IMR-90 (cell line): ENCODE data around the gene TMEM131. TPM values are rescaled to one million over a fixed set of nuclear protein-coding genes. Genes with fewer than 3 reads are reported as not detected.
A peak's percentile ranks its signal among the peaks of the same experiment; 100 is the strongest.

Experiments used
- ATAC-seq: fragments of 200-7000 bp; cut with Tn5 transposase; 2 replicates; pipeline ENCODE4 v1.9.1; 2020; ENCODE audit warnings: low read depth, mild to moderate bottlenecking, moderate library complexity
- BruUV-seq: library from RNA; stranded (reverse); fragments of 400-500 nt; replicated peaks from 2 replicates; lab custom pipeline; 2021; lab: Mats Ljungman, UMichigan
- CTCF ChIA-PET: fragments of 300-600 bp; formaldehyde crosslinking; extraction: SDS; loops from one replicate; lab custom pipeline; 2021; ENCODE audit warnings: antibody characterized with exemption; lab: Yijun Ruan, JAX
- POLR2A ChIA-PET: fragments of 300-600 bp; sonication (Branson Sonifier 250); formaldehyde crosslinking; loops from one replicate; lab custom pipeline; 2022; ENCODE audit warnings: antibody characterized with exemption; ENCODE audit not compliant: unreplicated experiment; lab: Charles Lee
- DNase-seq: peaks from one replicate; pipeline ENCODE4 v3.0.0; 2013
- H2AFZ ChIP-seq: replicated peaks from 2 replicates; pipeline ENCODE3; 2013; ENCODE audit warnings: low read length, mild to moderate bottlenecking; ENCODE audit not compliant: poor library complexity
- H2AK5ac ChIP-seq: 2 replicates; pipeline ENCODE4 v1.6.1; 2013; ENCODE audit warnings: low read depth, low read length, inconsistent platforms
- H2AK9ac ChIP-seq: replicated peaks from 2 replicates; pipeline ENCODE3; 2013; ENCODE audit warnings: mild to moderate bottlenecking, low read depth, low read length, moderate library complexity; ENCODE audit not compliant: poor library complexity
- H2BK120ac ChIP-seq: 2 replicates; pipeline ENCODE4 v1.6.1; 2013; ENCODE audit warnings: low read depth, low read length, inconsistent platforms
- H2BK15ac ChIP-seq: 3 replicates; pipeline ENCODE4 v1.6.1; 2013; ENCODE audit warnings: low read depth, low read length, inconsistent platforms
- H2BK20ac ChIP-seq: 2 replicates; pipeline ENCODE4 v1.6.1; 2013; ENCODE audit warnings: low read depth, mild to moderate bottlenecking, inconsistent platforms, low read length, moderate library complexity
- H2BK5ac ChIP-seq: 2 replicates; pipeline ENCODE4 v1.6.1; 2013; ENCODE audit warnings: mild to moderate bottlenecking, low read depth, low read length, inconsistent platforms; ENCODE audit not compliant: poor library complexity, severe bottlenecking
- H3K14ac ChIP-seq: replicated peaks from 2 replicates; pipeline ENCODE4 v1.6.1; 2013; ENCODE audit warnings: low read depth, low read length, inconsistent platforms
- H3K18ac ChIP-seq: 2 replicates; pipeline ENCODE4 v1.6.1; 2013; ENCODE audit warnings: low read depth, low read length, control low read depth
- H3K23ac ChIP-seq: 2 replicates; pipeline ENCODE4 v1.6.1; 2013; ENCODE audit warnings: low read depth, low read length, inconsistent platforms
- H3K27ac ChIP-seq: 2 replicates; pipeline ENCODE4 v1.5.1; 2013; ENCODE audit warnings: mild to moderate bottlenecking, control low read depth, low read length; ENCODE audit not compliant: insufficient read depth
- H3K27me3 ChIP-seq: 2 replicates; pipeline ENCODE4 v1.6.1; 2013; ENCODE audit warnings: low read length; ENCODE audit not compliant: control insufficient read depth, insufficient read depth
- H3K36me3 ChIP-seq: 2 replicates; pipeline ENCODE4 v1.6.1; 2013; ENCODE audit warnings: low read length, mixed read lengths; ENCODE audit not compliant: control insufficient read depth, insufficient read depth
- H3K4ac ChIP-seq: 2 replicates; pipeline ENCODE4 v1.6.1; 2013; ENCODE audit warnings: low read depth, low read length, inconsistent platforms
- H3K4me1 ChIP-seq: 2 replicates; pipeline ENCODE4 v1.6.1; 2013; ENCODE audit warnings: low read length, mixed read lengths; ENCODE audit not compliant: control insufficient read depth, insufficient read depth
- H3K4me2 ChIP-seq: 2 replicates; pipeline ENCODE4 v1.6.1; 2013; ENCODE audit warnings: low read depth, mild to moderate bottlenecking, control low read depth, low read length, moderate library complexity
- H3K4me3 ChIP-seq: 2 replicates; pipeline ENCODE4 v1.5.1; 2013; ENCODE audit warnings: low read depth, mild to moderate bottlenecking, control low read depth, low read length, moderate library complexity; ENCODE audit not compliant: insufficient read depth
- H3K56ac ChIP-seq: 2 replicates; pipeline ENCODE4 v1.6.1; 2013; ENCODE audit warnings: low read length, inconsistent platforms; ENCODE audit not compliant: insufficient read depth; ENCODE audit errors: extremely low read depth
- H3K79me1 ChIP-seq, 2 experiments: 2 replicates each; pipeline ENCODE4 v1.6.1; 2013; ENCODE audit warnings: low read length in 2 of 2, inconsistent platforms in 1 of 2, low read depth in 1 of 2
- H3K9ac ChIP-seq: 2 replicates; pipeline ENCODE4 v1.6.1; 2013; ENCODE audit warnings: low read depth, low read length, control low read depth
- H3K9me1 ChIP-seq: 2 replicates; pipeline ENCODE4 v1.6.1; 2013; ENCODE audit warnings: low read length, inconsistent platforms; ENCODE audit not compliant: insufficient read depth
- H3K9me3 ChIP-seq: 2 replicates; pipeline ENCODE4 v1.6.1; 2013; ENCODE audit warnings: low read length; ENCODE audit not compliant: control insufficient read depth, insufficient read depth
- H4K20me1 ChIP-seq: 2 replicates; pipeline ENCODE4 v1.6.1; 2013; ENCODE audit warnings: low read length, inconsistent platforms; ENCODE audit not compliant: insufficient read depth
- H4K5ac ChIP-seq: 2 replicates; pipeline ENCODE4 v1.6.1; 2013; ENCODE audit warnings: mild to moderate bottlenecking, low read depth, low read length, control low read depth
- H4K8ac ChIP-seq, 2 experiments: 2 replicates each; pipeline ENCODE4 v1.6.1; 2013; ENCODE audit warnings: low read depth in 2 of 2, low read length in 2 of 2, control low read depth in 1 of 2, inconsistent platforms in 1 of 2
- H4K91ac ChIP-seq: 2 replicates; pipeline ENCODE4 v1.6.1; 2013; ENCODE audit warnings: low read depth, low read length, inconsistent platforms; ENCODE audit not compliant: insufficient read depth
- BHLHE40 ChIP-seq: fragments of 150-350 bp; IDR thresholded peaks from 2 replicates; pipeline ENCODE4 v1.6.1; 2016; ENCODE audit warnings: mild to moderate bottlenecking, low read depth, low read length
- CEBPB ChIP-seq: IDR thresholded peaks from 2 replicates; pipeline ENCODE4 v1.6.1; 2012; ENCODE audit warnings: low read depth, low read length, improper control_type of control experiment
- CHD1 ChIP-seq: IDR thresholded peaks from 2 replicates; pipeline ENCODE4 v1.6.1; 2012; ENCODE audit warnings: low read depth, low read length, improper control_type of control experiment
- CTCF ChIP-seq: conservative IDR thresholded peaks from 2 replicates; pipeline ENCODE4 v1.5.1; 2012; ENCODE audit warnings: mild to moderate bottlenecking, low read depth, low read length, improper control_type of control experiment
- ELK1 ChIP-seq: fragments of 150-350 bp; IDR thresholded peaks from 2 replicates; pipeline ENCODE4 v1.6.1; 2016; ENCODE audit warnings: low read depth, mild to moderate bottlenecking, low read length, moderate library complexity, borderline replicate concordance
- FOS ChIP-seq: fragments of 150-350 bp; IDR thresholded peaks from 2 replicates; pipeline ENCODE4 v1.6.1; 2016; ENCODE audit warnings: low read depth, low read length
- MAFK ChIP-seq: IDR thresholded peaks from 2 replicates; pipeline ENCODE4 v1.6.1; 2012; ENCODE audit warnings: low read depth, low read length, improper control_type of control experiment
- MAZ ChIP-seq: IDR thresholded peaks from 2 replicates; pipeline ENCODE4 v1.6.1; 2012; ENCODE audit warnings: low read depth, mild to moderate bottlenecking, low read length, improper control_type of control experiment, moderate library complexity, borderline replicate concordance
- NFE2L2 ChIP-seq: fragments of 150-350 bp; IDR thresholded peaks from 2 replicates; pipeline ENCODE4 v1.6.1; 2016; ENCODE audit warnings: low read depth, mild to moderate bottlenecking, low read length
- RAD21 ChIP-seq: IDR thresholded peaks from 2 replicates; pipeline ENCODE4 v1.6.1; 2012; ENCODE audit warnings: low read length, improper control_type of control experiment
- RCOR1 ChIP-seq: IDR thresholded peaks from 2 replicates; pipeline ENCODE4 v1.6.1; 2012; ENCODE audit warnings: mild to moderate bottlenecking, low read length, improper control_type of control experiment; ENCODE audit not compliant: insufficient replicate concordance
- RFX5 ChIP-seq: IDR thresholded peaks from 2 replicates; pipeline ENCODE4 v1.8.0; 2012; ENCODE audit warnings: low read depth, mild to moderate bottlenecking, low read length, moderate library complexity
- SMC3 ChIP-seq: fragments of 150-350 bp; IDR thresholded peaks from 2 replicates; pipeline ENCODE4 v1.6.1; 2016; ENCODE audit warnings: low read depth, mild to moderate bottlenecking, antibody characterized with exemption, low read length, moderate library complexity
- WGBS, 2 experiments: methylation state at CpG; one replicate each; pipeline versions ENCODE4 v1.1.5 to v1.1.7; 2013; ENCODE audit warnings: missing lambda C conversion rate in 2 of 2; ENCODE audit not compliant: insufficient read length in 1 of 2; ENCODE audit errors: extremely low coverage in 2 of 2; 5-methylcytosine and 5-hydroxymethylcytosine counted together
- dilution Hi-C: fragments of 300-500 bp; cut with HindIII; formaldehyde crosslinking; loops from one replicate; pipeline ENCODE4 v1.14.3; 2018; ENCODE audit warnings: low sequenced_read_pairs; ENCODE audit not compliant: unreplicated experiment
- in situ Hi-C: fragments of 300-500 bp; cut with MboI; formaldehyde crosslinking; loops from 3 replicates; pipeline ENCODE4 v1.14.3; 2019; ENCODE audit warnings: low sequenced_read_pairs, inconsistent platforms, mixed read lengths
- intact Hi-C: fragments of 100-400 bp; cut with micrococcal nuclease; formaldehyde crosslinking; loops from 2 replicates; pipeline ENCODE4 v1.10.0; 2022
- polyA plus RNA-seq, 3 experiments: library from polyadenylated mRNA; depleted of rRNA; stranded (reverse); fragments of >200 nt; gene quantifications; 2 replicates each; pipeline ENCODE4 v1.2.3, GENCODE V29; 2012; ENCODE audit warnings: low replicate concordance in 1 of 3
- total RNA-seq: library from RNA; depleted of rRNA; stranded (reverse); fragments of >200 nt; gene quantifications from 2 replicates; pipeline ENCODE4 v1.2.3, GENCODE V29; 2012

Gene TMEM131
- total and polyA plus RNA-seq, 2 of the 4 experiments (the other 2 are of a cell fraction): 13.3 to 14.0 TPM

GRCh38 chr2:97806738-97807618 lies 188.8 kb downstream of the TMEM131 start (continued):
- TF ChIP-seq RAD21 (peak; percentile 98), BHLHE40 (no peak), NFE2L2 (no peak)

- no peak overlapping the region for H2BK5ac ChIP-seq
- H4K20me1 ChIP-seq: no peaks in the 10 kb centered on the region
- no CpG with 5 or more reads among the region's 1 CpG for WGBS, 2 experiments
- H2BK120ac ChIP-seq: no peak overlapping the region
- dilution Hi-C loops: no loop called here
- 0 out of 2 replicates have a peak, but pooled peaks cover 1% of the 10 kb centered on the region for H3K4me1 ChIP-seq
- H4K8ac ChIP-seq: no peak overlapping the region
- no peak overlapping the region for H3K18ac ChIP-seq
- peaks cover 3% of the 10 kb centered on the region for H3K36me3 ChIP-seq
- H2AK9ac ChIP-seq: no peak overlapping the region
- no peak for ATAC-seq
- H3K23ac ChIP-seq: no peak overlapping the region
- no peak overlapping the region for H3K27ac ChIP-seq
- no peak overlapping the region for H3K56ac ChIP-seq
- H2BK15ac ChIP-seq: no peak overlapping the region
- H2AK5ac ChIP-seq: no peak overlapping the region
- intact Hi-C loops: loop anchor here (1.0 to 5.0 kb wide), 5 partner anchors 189 to 580 kb away; partner anchors contain the start of genes TMEM131 and VWA3B
- in situ Hi-C loops: loop anchor here (5.0 to 10.0 kb wide), 2 partner anchors 469 to 577 kb away; no protein-coding TSS in a partner anchor
- H2BK20ac ChIP-seq: no peak overlapping the region
- no peaks in the 10 kb centered on the region for H3K27me3 ChIP-seq
- no peak for DNase-seq
- no peak overlapping the region for H3K14ac ChIP-seq
- H4K91ac ChIP-seq: no peak overlapping the region
- no peak overlapping the region for H4K5ac ChIP-seq
- H3K9me3 ChIP-seq: no peaks in the 10 kb centered on the region
- no peaks in the 10 kb centered on the region for H3K79me1 ChIP-seq
- H3K9ac ChIP-seq: no peak overlapping the region
- no peak overlapping the region for H2AFZ ChIP-seq
- H3K4ac ChIP-seq: no peak overlapping the region
- no peak overlapping the region for H3K4me2 ChIP-seq
- CTCF ChIA-PET: interaction anchor here (0.6 to 2.0 kb wide), 3 partner anchors 11 to 464 kb away, joined by 3 to 12 read pairs (median 8); no protein-coding TSS in a partner anchor
- H3K9me1 ChIP-seq: no peaks in the 10 kb centered on the region
- no TSS peak for BruUV-seq
- POLR2A ChIA-PET: no interaction called here
- H3K4me3 ChIP-seq: no peak overlapping the region
- no peak for TF ChIP-seq SMC3
- no peak for TF ChIP-seq CTCF
- TF ChIP-seq RFX5: no peak
- no peak for TF ChIP-seq BHLHE40
- no peak for TF ChIP-seq CEBPB
- TF ChIP-seq NFE2L2: no peak
- TF ChIP-seq MAZ: no peak
- no peak for TF ChIP-seq FOS
- no peak for TF ChIP-seq MAFK
- no peak for TF ChIP-seq CHD1
- no peak for TF ChIP-seq ELK1
- no peak for TF ChIP-seq RCOR1
These were observed 190.0 kb downstream of the TMEM131 start for GRCh38 chr2:97805776-97806175.
